Suppressor macrophage treated with lipopolysaccharide for 1 hour (primary cell): ENCODE measurements around the gene GAB3.

ENCODE experiments used
- DNase-seq, 3 donors: peaks; one replicate each; pipeline ENCODE4 v3.0.0-alpha.2; 2020 to 2022

Gene GAB3

GRCh38 chrX:154751203-154751668 is 359 bp upstream of the GAB3 start:
- no peak for DNase-seq

- DNase-seq: no peak
These were observed 1.0 kb downstream of the GAB3 start for GRCh38 chrX:154749856-154750255.

GRCh38 chrX:154748712-154749339 is 2.1 kb downstream of the GAB3 start:
- peak; percentile 62 to 80 (median 80) for DNase-seq

GRCh38 chrX:154742613-154743012 is 8.3 kb downstream of the GAB3 start:
- DNase-seq: no peak

- DNase-seq: no peak
These were observed 10.9 kb downstream of the GAB3 start for GRCh38 chrX:154739952-154740465.

- peak; percentile 78 to 88 (median 84) for DNase-seq
These were observed 12.7 kb downstream of the GAB3 start for GRCh38 chrX:154738011-154738738.

- no peak for DNase-seq
These were observed 13.7 kb downstream of the GAB3 start for GRCh38 chrX:154737136-154737535.

- DNase-seq: no peak
These were observed 15.0 kb downstream of the GAB3 start for GRCh38 chrX:154735695-154736393.

- peak; percentile 77 to 90 (median 85) for DNase-seq
These were observed 16.7 kb downstream of the GAB3 start for GRCh38 chrX:154734061-154734781.

GRCh38 chrX:154733066-154733425 is 17.8 kb downstream of the GAB3 start:
- DNase-seq: no peak

GRCh38 chrX:154732421-154733065 is 18.3 kb downstream of the GAB3 start:
- DNase-seq: peak; percentile 40 to 54 (median 42)

- peak; percentile 59 to 80 (median 78) for DNase-seq
These were observed 19.0 kb downstream of the GAB3 start for GRCh38 chrX:154731881-154732280.

- DNase-seq: no peak
These were observed 19.7 kb downstream of the GAB3 start for GRCh38 chrX:154731184-154731583.

- DNase-seq: no peak
These were observed 20.5 kb downstream of the GAB3 start for GRCh38 chrX:154730253-154730891.

GRCh38 chrX:154729439-154729838 is 21.4 kb downstream of the GAB3 start:
- DNase-seq: no peak

- no peak for DNase-seq
These were observed 22.3 kb downstream of the GAB3 start for GRCh38 chrX:154728431-154729190.

GRCh38 chrX:154727871-154728270 is 23.0 kb downstream of the GAB3 start:
- no peak for DNase-seq

- no peak for DNase-seq
These were observed 23.5 kb downstream of the GAB3 start for GRCh38 chrX:154727418-154727817.

- no peak for DNase-seq
These were observed 25.7 kb downstream of the GAB3 start for GRCh38 chrX:154724993-154725756.

GRCh38 chrX:154721155-154721554 is 29.7 kb downstream of the GAB3 start:
- DNase-seq: no peak
